HG02763 (cell line): ENCODE measurements around the gene ZNF266.

ENCODE experiments used
- ATAC-seq: cut with Tn5 transposase; IDR thresholded peaks from one replicate; pipeline ENCODE4 v1.9.1; 2021; ENCODE audit warnings: mild to moderate bottlenecking, moderate library complexity; ENCODE audit not compliant: unreplicated experiment

The ZNF266 gene

DNA sequence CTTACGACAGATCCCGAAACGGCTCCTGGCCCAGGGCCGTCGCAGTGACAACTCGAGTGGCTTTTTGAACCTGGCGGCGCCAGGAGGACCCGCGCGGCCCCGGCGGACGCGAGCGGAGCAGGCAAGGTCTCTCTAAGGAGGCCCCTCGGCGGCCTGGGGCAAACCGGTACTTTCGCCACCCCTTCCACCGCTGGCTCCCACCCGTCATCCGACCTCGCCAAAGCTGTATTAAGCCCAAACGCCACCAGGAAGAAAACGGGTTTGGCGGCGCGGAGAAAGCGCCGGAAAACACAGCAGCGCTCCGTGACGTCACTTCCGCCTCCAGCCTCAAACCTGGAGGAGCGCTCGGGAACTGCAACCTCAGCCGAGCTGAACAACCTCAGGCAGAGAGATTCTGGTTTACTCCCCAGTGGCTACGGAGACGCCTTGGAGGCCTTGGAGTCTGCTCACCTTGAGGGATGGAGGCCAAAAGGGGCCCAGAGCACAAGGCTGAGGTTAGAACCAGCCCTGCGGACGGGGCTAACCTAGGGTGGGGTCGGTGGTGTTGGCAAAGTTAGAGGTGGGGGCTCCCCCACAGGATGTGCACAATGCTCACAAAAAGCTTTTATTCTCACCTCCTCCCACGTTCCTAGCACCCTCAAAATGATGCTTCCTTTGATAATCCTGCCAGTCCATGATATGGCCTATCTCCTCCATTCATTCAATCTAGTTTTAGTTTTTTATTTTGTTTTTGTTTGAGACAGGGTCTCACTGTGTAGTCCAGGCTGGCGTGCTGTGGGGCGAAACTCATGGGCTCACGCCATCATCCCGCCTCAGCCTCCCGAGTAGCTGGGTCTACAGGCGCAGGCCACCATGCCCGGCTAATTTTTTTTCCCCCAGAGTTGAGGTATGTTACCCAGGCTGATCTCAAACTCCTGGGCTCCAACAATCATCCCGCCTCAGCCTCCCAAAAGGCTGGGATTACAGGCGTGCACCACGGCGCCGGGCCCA, at the start of gene ZNF266:
TSS of gene ZNF266 (minus strand) at position 295 of the 990 bp plus-strand sequence. CDS start 15,484 bp downstream, outside the sequence.
- peak; percentile 92 for ATAC-seq

DNA sequence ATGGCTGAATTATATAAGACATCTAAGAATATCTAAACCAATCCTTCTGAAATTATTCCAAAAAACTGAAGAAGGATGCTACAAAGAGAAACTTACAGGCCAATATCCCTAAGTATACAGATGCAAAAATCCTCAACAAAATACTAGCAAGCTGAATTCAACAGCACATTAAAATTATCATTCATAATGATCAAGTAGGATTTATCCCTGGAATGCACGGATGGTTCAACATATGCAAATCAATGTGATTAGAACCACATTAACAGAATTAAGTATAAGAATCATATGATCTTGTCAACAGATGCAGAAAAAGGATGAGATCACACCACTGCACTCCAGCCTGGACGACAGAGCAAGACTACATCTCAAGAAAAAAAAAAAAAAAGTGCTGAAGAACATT, 49.8 kb upstream of the ZNF266 start:
- no peak for ATAC-seq

DNA sequence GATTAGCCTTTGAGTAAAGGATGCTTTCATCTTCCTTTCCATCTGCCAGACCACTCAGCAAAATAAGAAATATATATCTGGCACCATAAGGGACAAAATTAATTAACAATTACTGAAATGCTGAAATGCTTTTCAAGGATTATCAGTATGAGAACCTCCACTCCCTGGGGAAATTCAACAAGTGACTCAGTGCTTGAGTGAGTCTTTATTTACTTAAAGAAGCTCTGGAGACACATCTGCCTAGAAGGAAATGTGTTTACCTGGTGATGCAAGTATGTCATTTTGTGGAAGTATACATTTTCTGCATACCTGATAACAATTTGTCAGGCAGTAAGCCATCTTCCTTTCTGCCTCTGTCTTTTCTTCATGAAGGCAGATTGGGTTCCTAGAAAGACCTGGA, 39.6 kb upstream of the ZNF266 start:
- no peak for ATAC-seq

DNA sequence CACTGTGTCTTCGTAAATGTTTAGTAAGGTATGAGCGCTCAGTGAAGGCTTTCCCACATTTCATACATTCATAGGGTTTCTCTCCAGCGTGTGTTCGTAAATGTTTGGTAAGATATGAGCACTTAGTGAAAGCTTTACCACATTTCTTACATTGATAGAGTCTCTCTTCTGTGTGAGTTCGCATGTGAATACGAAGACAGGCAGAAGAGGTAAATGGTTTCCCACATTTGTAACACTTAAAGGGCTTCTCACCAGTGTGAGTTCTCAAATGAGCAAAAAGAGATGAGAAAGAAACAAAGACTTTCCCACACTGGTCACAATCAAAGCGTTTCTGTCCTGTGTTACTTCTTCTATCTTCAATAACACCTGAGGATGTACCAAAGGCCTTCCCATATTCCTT, 31.8 kb upstream of the ZNF266 start:
- ATAC-seq, result no peak

DNA sequence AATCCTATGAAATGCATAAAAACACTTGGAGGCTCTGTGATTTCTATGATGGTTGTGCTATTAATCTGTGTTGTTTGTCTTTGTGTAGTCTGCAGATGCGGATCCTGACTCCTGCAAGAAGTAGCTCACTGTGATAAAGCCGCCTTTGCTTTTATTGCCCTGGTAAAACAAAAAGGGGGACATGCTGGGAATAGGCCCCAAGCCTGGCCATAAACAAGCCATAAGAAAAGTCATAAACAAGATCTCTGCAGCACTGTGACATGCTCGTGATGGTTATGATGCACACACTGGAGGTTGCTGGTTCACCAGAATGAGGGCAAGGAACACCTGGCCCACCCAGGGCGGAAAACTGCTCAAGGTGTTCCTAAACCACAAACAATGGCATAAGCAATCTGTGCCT, 26.6 kb upstream of the ZNF266 start:
- no peak for ATAC-seq

DNA sequence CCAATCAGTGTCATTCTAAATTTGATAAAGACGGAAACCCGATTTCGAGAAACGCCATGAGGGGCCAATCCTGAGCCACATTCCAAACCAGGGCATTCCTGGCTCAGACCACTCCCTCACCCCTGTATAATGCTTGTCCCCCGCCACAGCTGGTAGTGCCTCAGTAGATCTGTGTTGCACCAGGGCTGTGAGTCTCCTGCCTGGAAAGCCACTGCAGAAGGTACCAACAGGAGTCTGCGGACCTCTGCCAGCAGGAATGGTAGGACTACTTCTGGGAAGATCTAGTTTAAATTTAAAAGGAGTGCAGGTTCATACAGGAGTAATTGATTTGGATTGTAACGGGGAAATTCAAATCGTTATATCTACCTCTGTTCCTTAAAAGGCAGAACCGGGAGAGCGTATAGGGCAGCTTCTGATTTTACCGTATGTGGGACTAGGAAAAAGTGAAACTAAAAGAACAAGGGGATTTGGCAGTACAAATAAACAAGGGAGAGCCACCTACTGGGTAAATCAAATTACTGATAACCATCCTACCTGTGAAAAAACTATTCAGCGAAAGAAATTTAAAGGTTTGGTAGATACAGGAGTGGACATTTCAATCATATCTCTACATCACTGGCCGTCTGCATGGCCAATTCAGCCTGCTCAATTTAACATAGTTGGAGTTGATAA, 20.8 kb upstream of the ZNF266 start:
- ATAC-seq, result no peak

DNA sequence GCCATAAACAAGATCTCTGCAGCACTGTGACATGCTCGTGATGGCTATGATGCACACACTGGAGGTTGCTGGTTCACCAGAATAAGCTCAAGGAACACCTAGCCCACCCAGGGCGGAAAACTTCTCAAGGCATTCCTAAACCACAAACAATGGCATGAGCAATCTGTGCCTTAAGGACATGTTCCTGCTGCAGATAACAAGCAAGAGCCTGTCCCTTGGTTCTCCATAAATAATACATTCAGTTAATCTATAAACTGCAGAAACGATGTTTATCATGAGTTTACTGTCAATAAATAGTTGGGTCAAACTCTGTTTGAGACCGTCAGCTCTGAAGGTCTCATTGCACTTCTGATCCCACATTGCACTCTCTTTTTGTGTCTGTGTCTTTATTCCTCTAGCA, 18.6 kb upstream of the ZNF266 start:
- ATAC-seq, result no peak

DNA sequence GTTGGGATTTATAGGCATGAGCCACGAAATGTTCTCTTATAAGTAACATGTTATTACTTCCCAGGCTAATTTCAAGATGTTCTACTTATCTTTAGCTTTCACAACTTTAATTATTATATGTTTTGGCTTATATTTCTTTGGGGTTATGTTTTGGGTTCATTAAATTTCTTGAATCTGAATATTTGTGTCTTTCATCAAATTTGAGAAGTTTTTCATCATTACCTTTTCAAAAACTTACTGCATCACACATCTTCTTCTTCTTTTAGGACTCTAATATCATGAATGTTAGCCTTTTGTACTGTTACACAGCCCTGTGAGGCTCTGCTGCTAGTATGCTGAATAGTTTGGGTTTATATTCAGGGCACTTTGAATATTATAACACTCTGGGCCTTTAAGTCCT, 9.7 kb upstream of the ZNF266 start:
- no peak for ATAC-seq

DNA sequence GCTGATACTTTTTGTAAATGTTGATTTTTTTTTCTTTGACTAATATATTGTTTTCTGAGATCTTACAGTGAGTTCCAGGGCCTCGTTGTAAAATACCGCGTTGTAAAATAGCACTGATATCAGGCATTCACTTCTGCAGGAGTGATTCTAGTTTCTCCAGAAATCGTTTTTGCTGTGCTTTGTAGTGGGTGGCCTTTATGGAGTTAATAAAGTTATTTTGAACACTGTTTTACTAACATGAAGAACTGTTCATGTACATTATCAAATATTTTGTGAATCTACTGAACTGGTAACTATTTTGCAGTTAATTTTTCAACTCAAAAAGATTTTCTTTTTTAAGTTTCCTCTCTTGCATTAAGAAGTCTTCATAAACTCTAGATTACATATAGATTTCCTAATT, 985 bp upstream of the ZNF266 start:
- ATAC-seq, result no peak

DNA sequence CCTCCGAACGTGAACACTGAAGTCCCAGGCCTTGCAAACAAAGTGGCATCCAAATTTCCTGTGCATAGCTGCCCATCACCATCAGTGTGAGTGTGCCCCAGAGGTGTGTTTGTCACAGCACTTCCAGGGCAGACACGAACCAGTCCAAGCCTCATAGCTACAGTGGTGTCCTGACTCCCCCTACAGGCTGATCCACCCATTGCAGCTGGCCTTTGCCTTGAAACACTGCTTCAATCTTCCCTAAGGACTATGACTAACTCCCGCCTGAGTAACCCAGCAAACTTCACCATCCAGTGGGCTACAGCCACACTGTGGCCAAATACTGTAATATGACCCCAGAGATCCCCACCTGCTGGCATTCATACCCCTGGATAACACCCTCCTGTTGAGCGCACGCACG, 3.9 kb downstream of the ZNF266 start:
- ATAC-seq, result no peak

DNA sequence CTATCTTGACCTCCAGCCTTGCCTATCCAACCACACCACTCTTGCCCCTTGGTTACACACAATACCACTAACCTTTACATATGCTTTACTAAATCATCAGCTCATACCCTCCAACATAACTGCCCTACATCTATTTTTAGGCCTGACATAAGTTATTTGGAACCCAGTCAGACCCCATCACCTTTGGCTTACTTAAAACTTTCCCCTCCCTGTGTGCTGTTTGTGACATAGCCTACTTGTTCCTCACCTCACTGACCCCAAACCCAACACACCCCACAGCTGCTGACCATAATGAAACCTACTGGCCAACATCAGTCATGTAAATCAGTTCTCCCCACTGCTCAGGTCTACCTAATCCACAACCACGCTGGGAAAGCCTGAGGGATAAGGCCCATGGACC, 4.9 kb downstream of the ZNF266 start:
- no peak for ATAC-seq

DNA sequence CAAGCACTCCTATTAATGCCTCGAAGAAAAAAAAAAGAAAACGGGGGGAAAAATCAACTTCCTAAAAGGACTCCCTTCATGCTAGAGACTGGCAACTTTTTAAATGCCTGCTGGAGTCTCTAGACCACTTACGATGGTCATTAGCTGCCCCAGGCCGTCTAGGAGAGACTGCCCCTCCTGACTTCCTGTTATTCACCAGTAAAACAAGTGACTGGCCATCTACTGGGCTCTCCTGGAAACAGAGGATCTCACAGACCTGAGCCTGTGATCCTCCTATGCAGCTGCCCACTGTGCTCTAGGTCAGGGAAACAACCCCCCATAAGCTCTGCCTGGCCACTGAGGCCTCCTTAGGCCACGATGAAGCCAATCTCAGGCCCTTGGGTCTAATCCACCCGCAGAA, 7.4 kb downstream of the ZNF266 start:
- ATAC-seq, result no peak

DNA sequence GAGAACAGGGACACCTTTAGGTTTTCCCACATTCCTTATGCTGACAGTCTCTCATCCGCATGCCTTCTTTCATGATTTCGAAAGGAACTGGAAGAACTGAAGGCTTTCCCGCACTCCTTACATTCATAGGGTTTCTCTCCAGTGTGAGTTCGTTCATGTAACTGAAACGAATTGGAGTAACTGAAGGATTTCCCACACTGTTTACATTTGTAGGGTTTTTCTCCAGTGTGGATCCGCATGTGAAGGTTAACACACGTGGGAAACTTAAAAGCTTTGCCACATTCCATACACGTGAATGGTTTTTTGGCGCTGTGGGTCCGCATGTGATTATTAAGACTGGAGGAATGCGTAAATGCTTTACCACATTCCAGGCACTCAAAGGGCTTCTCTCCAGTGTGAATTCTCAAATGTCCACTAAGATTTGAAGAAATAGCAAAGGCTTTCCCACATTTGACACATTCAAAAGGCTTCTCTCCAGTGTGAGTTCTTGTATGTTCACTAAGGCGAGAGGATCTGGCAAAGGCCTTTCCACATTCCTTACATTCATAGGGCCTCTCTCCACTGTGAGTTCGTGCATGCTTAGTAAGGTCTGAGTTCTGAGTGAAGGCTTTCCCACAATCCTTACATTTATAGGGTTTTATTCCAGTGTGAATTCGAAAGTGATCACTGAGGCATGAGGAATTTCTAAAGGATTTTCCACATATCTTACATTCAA, 22.0 kb downstream of the ZNF266 start:
- no peak for ATAC-seq

DNA sequence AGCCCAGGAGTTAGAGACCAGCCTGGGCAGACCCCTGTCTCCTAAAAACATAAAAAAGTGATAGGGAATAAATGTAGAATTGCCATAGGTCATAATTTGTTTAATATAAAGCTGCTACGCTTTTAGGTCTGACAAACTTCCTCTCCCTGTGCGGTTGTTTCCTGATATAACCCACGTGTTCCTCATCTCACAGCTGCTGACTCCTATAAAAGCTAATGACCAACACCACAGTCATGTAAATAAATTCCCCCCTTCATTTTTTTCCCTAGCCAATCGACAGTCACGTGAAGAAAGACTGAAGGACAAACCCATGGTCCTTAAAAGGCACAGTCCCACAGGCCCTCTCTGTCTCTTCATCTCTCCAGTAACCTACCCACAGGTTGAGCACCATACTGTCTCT, 27.5 kb downstream of the ZNF266 start:
- ATAC-seq, result no peak

DNA sequence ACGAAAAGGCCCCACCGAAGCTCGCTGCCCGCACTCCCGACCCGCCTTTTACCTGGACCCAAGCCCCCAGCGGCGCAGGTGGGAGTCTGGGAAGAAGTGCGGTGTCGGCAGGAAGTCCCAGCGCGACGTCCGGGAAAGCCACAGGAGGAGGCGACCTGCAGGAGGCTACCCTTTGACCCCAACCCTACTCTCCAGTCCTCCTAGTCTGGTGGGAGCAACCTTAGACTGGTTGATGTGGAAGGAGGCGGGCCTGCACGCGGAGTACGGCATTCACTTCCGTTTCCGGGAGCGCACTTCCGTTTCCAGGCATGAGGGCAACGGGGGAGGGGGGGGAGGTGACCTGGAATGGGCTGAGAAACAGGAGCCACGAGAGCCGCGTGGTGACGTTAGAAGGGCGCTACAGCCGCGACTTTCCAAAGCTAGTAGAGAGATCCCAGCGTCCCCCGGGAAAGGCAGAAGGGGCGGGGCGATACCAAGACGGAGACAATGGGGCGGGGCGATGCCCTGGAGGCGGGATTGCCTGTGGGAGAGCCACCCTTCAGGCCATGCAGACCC, 28.5 kb downstream of the ZNF266 start:
- ATAC-seq, result no peak

DNA sequence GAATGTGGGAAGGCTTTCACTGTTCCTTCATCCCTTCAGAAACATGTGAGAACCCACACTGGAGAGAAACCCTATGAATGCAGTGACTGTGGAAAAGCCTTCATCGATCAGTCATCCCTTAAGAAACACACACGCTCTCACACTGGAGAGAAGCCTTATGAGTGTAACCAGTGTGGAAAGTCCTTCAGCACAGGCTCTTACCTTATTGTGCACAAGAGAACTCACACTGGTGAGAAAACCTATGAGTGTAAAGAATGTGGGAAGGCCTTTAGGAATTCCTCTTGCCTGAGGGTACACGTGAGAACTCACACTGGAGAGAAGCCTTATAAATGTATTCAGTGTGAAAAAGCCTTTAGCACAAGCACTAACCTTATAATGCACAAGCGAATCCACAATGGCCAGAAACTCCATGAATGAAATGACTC, 54.0 kb downstream of the ZNF266 start:
- no peak for ATAC-seq

DNA sequence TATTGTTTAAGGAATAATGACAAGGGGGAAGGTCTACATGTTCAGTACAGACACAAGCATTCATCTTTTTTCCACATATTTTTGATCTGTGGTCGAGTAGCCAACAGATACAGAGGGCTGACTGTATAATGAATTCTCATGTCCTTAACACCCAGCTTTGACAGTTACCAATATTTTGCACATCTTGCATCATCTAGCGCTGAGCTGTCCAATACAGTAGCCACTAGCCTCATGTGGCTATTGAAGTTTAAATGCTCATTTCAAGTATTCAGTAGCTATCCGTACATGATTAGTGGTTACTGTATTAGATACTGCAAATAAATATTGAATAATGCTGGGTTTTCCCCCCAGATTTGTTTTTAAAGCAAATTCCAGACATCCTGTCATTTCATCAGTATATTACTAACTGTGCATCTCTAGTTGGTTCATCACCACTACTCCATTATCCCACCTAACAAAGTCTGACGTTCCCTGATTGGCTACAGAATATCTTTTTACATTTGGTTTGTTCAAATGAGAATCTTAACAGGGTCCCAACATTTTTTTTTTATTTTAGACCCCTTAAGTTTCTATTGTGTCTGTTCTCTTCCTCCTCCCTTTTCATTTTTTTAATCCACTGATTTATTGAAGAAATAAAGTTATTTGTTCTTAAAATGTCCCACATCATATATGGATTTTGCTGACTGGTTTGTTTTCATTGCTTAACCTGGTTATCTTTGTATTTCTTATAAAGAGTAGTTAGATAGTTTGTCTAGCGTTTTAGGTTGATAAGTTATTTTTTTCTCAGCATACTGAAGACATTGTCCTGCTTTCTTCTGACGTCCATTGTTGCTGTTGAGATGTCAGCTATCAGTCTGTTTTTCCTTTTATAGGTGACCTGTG, 64.4 kb downstream of the ZNF266 start:
- no peak for ATAC-seq

DNA sequence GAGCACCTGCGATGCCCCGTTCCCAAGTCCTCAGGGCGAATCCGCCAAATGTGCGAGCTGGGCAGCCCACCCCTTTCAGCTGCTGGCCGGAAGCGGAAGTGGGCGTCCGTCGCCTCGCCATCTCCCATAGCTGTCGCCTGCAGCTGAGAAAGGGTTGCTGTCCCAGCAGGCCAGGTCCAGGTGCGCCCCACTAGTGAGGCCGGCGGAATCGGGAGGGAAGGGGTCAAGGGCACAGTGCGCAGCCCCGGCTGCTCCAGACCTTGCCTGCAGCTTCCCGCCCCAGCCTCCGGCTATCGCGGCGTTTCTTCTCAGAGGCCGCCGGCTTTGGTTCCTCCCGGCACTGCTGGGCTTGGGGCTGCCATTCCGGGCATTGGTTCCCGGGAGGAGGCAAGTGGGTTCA, 72.5 kb downstream of the ZNF266 start, which contains the start of gene ZNF177:
TSS of gene ZNF177 (plus strand) at position 109 of the 400 bp plus-strand sequence. CDS start 15,299 bp downstream, outside the sequence.
- no peak for ATAC-seq
